GM19452 (cell line): ENCODE results near the gene CREB1.

Source experiments
- ATAC-seq: cut with Tn5 transposase; IDR thresholded peaks from one replicate; pipeline ENCODE4 v1.9.1; 2021; ENCODE audit not compliant: unreplicated experiment

Gene CREB1

GRCh38 chr2:207540431-207540830 lies 10.7 kb downstream of the CREB1 start:
- no peak for ATAC-seq

DNA sequence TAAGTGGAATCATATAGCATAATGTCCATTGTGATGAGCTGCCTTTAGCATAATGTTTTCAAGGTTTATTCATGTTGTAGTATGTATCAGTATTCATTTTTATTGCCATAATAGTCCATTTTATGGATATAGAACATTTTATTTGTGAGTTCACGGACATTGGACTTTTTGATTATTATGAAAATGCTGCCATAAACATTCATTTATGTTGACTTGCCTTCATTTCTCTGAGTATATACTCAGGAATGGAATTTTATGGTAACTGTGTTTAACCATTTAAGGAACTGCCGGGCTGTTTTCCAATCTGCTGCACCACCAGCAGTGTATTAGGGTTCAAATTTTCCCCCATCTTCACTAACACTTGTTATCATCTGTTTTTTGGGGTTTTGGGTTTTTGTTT lies 12.2 kb downstream of the CREB1 start:
- no peak for ATAC-seq

GRCh38 chr2:207543272-207543671 lies 13.5 kb downstream of the CREB1 start:
- no peak for ATAC-seq

GRCh38 chr2:207546822-207547221 lies 17.1 kb downstream of the CREB1 start:
- no peak for ATAC-seq

- no peak for ATAC-seq
Observed at GRCh38 chr2:207549145-207549544, 19.4 kb downstream of the CREB1 start.

DNA sequence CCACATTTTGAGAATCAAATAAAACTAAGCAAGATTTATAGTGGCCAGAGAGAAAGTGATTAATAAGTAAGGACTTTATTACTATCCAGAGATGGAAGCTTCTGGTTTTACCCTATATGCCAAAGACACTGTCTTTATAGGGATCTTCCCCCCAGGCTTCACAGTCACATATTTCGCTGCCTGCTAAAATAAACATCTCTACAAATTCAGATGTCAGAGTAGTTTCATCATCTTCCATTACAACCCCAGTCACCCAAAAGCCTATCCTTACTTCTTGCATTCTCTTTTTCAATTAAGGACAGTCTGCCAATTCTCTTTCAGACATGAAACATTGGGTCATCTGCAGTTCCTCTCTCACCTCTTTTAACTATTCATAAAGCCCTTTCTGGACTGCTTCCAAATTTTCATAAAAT lies 28.3 kb downstream of the CREB1 start:
- no peak for ATAC-seq

- ATAC-seq: no peak
Observed at GRCh38 chr2:207561386-207562080, 31.8 kb downstream of the CREB1 start.

GRCh38 chr2:207565736-207566500 lies 36.2 kb downstream of the CREB1 start:
- no peak for ATAC-seq

DNA sequence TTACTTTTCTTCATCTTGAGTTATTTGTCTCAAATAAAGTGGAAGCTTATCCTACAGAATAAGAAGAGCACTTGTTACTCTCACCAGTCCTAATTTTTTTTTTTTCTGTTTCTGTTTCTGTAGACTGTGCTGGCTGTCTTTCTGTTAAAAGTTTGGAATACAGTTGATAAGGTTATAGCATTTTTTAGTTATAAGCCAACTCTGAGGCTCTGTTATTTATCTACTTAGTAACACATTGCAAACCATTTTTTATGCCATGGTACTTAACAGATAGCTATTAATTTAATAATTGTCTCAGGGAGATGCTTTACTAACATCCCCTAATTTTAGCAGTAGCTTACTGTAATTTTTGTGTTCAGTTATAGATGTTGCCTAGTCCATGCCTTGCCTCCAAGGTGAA lies 37.9 kb downstream of the CREB1 start:
- no peak for ATAC-seq

DNA sequence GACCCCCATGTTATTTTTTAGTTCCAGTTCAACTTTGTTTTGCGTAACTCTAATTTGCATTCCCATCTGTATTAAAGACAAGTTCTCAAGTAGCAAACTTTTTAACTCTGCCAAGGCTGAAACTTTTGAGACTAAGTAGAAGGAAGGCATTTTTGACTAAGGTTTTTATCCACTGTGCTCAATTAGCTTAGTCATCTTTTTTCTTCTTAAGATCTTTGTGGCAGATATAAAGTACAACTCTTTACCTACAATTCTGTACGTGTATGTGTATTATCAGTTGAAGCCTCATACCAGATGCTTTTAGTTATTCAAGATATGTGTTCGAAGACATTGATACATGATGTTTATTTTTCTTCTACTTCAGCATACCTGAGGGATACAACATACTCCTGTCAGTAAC lies 41.6 kb downstream of the CREB1 start:
- ATAC-seq: no peak

- ATAC-seq: no peak
Observed at GRCh38 chr2:207584952-207585351, 55.2 kb downstream of the CREB1 start.

GRCh38 chr2:207587305-207587704 lies 57.5 kb downstream of the CREB1 start:
- no peak for ATAC-seq

DNA sequence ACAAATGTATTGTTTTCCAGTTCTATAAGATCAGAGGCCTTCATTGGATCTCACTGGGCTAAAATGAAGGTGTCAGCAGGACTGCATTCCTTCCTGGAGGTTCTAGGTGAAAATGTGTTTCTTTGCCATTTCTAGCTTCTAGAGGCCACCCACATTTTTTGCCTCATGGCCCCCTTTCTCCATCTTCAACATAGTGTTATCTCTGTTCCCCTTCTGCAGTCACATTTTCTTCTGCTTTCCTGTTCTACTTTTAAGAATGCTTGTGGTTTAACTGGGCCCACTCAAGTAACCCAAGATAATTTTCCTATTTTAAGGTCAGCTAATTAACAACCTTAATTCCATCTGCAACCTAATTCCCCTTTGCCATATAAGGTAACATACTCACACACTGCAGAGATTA lies 59.4 kb downstream of the CREB1 start:
- ATAC-seq: no peak

- no peak for ATAC-seq
Observed at GRCh38 chr2:207593277-207593676, 63.5 kb downstream of the CREB1 start.

DNA sequence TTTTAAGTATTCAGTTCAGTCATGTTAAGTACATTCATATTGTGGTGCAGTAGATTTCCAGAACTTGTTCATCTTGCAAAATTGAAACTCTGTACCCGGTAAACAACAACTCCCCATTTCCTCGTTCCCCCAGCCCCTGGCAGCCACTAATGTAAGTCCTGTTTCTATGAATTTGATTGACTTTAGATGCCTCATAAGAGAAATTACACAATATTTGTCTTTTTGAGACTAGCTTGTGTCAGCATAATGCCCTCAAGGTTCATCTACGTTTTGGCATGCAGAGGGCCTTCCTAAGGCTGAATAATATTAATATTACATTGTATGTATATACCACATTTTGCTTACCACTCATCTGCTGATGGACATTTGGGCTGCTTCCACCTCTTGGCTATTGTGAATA lies 64.5 kb downstream of the CREB1 start:
- no peak for ATAC-seq

DNA sequence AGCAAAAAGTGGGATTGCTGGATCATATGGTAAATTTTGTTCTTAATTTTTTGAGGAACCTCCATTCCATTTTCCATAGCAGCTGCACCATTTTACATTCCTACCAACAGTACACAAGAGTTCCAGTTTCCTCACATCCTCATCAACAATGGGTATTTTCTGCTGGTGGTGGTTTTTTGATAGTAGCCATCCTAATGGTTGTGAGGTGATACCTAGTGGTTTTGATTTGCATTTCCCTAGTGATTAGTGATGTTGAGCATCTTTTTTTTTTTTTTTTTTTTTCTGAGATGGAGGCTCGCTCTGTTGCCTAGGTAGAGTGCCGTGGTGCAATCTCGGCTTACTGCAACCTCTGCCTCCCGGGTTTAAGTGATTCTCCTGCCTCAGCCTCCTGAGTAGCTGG lies 65.0 kb downstream of the CREB1 start:
- ATAC-seq: no peak

GRCh38 chr2:207599636-207600035 lies 69.9 kb downstream of the CREB1 start:
- ATAC-seq: no peak

- ATAC-seq: no peak
Observed at GRCh38 chr2:207600231-207600630, 70.5 kb downstream of the CREB1 start.

- no peak for ATAC-seq
Observed at GRCh38 chr2:207601774-207602173, 72.0 kb downstream of the CREB1 start.

DNA sequence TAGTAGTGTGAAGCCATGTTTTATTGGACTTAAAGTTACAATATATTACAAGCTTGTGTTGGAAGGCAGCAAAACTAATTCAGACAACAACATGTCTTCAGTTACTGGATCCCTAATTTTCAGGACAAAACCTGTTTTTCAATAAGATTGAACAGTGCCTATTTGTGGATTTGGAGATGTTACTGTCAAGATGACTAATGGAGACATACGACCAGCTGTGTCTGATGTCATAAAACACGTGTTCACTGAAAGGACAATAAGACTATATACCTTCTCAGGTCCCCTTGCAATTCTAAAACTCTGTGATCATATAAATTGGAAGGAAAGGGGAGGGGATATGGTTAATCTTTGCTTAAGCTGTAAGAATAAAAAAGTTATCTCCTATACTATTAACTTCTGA lies 73.7 kb downstream of the CREB1 start:
- ATAC-seq: no peak

DNA sequence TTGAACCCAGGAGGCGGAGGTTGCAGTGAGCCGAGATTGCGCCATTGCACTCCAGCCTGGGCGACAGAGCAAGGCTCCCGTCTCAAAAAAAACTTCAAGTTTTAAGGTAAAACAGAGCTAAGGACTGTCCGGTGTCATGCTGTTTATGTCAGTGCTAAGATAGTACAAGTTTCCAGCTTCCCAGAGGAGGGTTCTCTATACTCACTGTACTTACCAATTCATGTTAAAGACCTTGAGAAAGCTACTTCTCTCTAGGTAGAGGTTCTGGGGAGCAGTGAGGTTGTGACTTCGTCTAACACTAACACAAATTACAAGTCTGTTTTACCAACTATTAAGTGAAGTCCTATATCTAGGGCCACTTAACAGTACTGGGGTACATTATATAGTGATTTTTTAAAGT lies 76.6 kb downstream of the CREB1 start:
- no peak for ATAC-seq

GRCh38 chr2:207606829-207607228 lies 77.1 kb downstream of the CREB1 start:
- no peak for ATAC-seq

- no peak for ATAC-seq
Observed at GRCh38 chr2:207612714-207613113, 83.0 kb downstream of the CREB1 start.
